Natural killer cell (primary cell): ENCODE results near the gene IL1RAPL2. TPM values are rescaled to one million over a fixed set of nuclear protein-coding genes. Genes with fewer than 3 reads are reported as not detected.

Experiments
- ATAC-seq, 3 donors: fragments of 150-1000 bp in 2 of 3; fragments of 200-7000 bp in 1 of 3; cut with Tn5 transposase; 1 replicate in 1 of 3; 2 replicates in 2 of 3; pipeline ENCODE4 v1.10.0; 2021; ENCODE audit warnings: mild to moderate bottlenecking in 2 of 3, moderate library complexity in 2 of 3
- DNase-seq, 2 donors: peaks; one replicate each; pipeline versions ENCODE4 v3.0.0 to v3.0.0-alpha.2; 2013 to 2021; ENCODE audit warnings: mixed read lengths in 1 of 2
- H3K27ac ChIP-seq: one replicate; pipeline ENCODE4 v1.5.1; 2013; ENCODE audit warnings: mild to moderate bottlenecking, low read length
- H3K27me3 ChIP-seq: one replicate; pipeline ENCODE4 v1.6.1; 2013; ENCODE audit warnings: low read length; ENCODE audit not compliant: control insufficient read depth, insufficient read depth
- H3K36me3 ChIP-seq: one replicate; pipeline ENCODE4 v1.6.1; 2013; ENCODE audit warnings: low read length; ENCODE audit not compliant: control insufficient read depth, insufficient read depth
- H3K4me1 ChIP-seq: one replicate; pipeline ENCODE4 v1.6.1; 2013; ENCODE audit warnings: low read length; ENCODE audit not compliant: control insufficient read depth, insufficient read depth
- H3K4me3 ChIP-seq: one replicate; pipeline ENCODE4 v1.5.1; 2013; ENCODE audit warnings: low read length
- H3K9me3 ChIP-seq: one replicate; pipeline ENCODE4 v1.6.1; 2013; ENCODE audit warnings: low read length; ENCODE audit not compliant: control insufficient read depth, insufficient read depth
- H3K27ac Mint-ChIP-seq, 2 donors: one replicate each; pipeline ENCODE4 v1.8.0; 2022; ENCODE audit warnings: mild to moderate bottlenecking in 2 of 2, mixed read lengths in 2 of 2, moderate library complexity in 1 of 2
- H3K27me3 Mint-ChIP-seq, 2 donors: one replicate each; pipeline ENCODE4 v1.8.0; 2022; ENCODE audit warnings: low read depth in 2 of 2, mixed read lengths in 2 of 2
- H3K36me3 Mint-ChIP-seq: one replicate; pipeline ENCODE4 v1.8.0; 2022; ENCODE audit warnings: mixed read lengths
- H3K4me1 Mint-ChIP-seq, 2 donors: one replicate each; pipeline ENCODE4 v1.8.0; 2022; ENCODE audit warnings: mixed read lengths in 2 of 2
- H3K4me3 Mint-ChIP-seq: one replicate; pipeline ENCODE4 v1.8.0; 2022; ENCODE audit warnings: mild to moderate bottlenecking, moderate library complexity, mixed read lengths
- H3K9me3 Mint-ChIP-seq, 2 donors: one replicate each; pipeline ENCODE4 v1.8.0; 2022; ENCODE audit warnings: mixed read lengths in 2 of 2
- WGBS: methylation state at CpG from one replicate; pipeline ENCODE4 v1.1.7; 2013; ENCODE audit warnings: missing lambda C conversion rate; ENCODE audit not compliant: insufficient coverage; 5-methylcytosine and 5-hydroxymethylcytosine counted together
- intact Hi-C: fragments of 100-400 bp; cut with micrococcal nuclease; formaldehyde crosslinking; loops from one replicate; pipeline ENCODE4 v1.14.2; 2022
- total RNA-seq, 4 donors: library from RNA; stranded (reverse); fragments of 120-200 nt in 1 of 4; gene quantifications; one replicate each; pipeline versions ENCODE4 v1.2.3 to v1.2.4, GENCODE V29; 2013 to 2022
- TF ChIP-seq, protein P1 (sequence below): fragments of 200-600 bp; IDR thresholded peaks from one replicate; pipeline ENCODE4 v1.8.0; 2022; ENCODE audit warnings: antibody characterized with exemption

The IL1RAPL2 gene
- total RNA-seq, 3 donors from 2014 or later (not counting 1 experiment from before 2014, with no cell fraction given): not detected

GRCh38 chrX:105752338-105752956 lies 1186.4 kb downstream of the IL1RAPL2 start:
- Histone ChIP-seq H3K27ac (no peak overlapping the region), H3K4me1 (no peaks in the 10 kb centered on the region), H3K36me3 (no peaks in the 10 kb centered on the region), H3K9me3 (no peaks in the 10 kb centered on the region), H3K4me3 (no peak overlapping the region), H3K27me3 (no peaks in the 10 kb centered on the region)
- no peak for ATAC-seq
- H3K4me1 Mint-ChIP-seq: no peaks in the 10 kb centered on the region
- H3K27me3 Mint-ChIP-seq: no peaks in the 10 kb centered on the region
- no peak overlapping the region for H3K27ac Mint-ChIP-seq
- WGBS: 30% methylated on average over 5 of the region's 6 CpGs
- TF ChIP-seq, protein P1, sequence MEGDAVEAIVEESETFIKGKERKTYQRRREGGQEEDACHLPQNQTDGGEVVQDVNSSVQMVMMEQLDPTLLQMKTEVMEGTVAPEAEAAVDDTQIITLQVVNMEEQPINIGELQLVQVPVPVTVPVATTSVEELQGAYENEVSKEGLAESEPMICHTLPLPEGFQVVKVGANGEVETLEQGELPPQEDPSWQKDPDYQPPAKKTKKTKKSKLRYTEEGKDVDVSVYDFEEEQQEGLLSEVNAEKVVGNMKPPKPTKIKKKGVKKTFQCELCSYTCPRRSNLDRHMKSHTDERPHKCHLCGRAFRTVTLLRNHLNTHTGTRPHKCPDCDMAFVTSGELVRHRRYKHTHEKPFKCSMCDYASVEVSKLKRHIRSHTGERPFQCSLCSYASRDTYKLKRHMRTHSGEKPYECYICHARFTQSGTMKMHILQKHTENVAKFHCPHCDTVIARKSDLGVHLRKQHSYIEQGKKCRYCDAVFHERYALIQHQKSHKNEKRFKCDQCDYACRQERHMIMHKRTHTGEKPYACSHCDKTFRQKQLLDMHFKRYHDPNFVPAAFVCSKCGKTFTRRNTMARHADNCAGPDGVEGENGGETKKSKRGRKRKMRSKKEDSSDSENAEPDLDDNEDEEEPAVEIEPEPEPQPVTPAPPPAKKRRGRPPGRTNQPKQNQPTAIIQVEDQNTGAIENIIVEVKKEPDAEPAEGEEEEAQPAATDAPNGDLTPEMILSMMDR: no peak
- DNase-seq: no peak
- no peak overlapping the region for H3K4me3 Mint-ChIP-seq
- no peaks in the 10 kb centered on the region for H3K36me3 Mint-ChIP-seq
- intact Hi-C loops: no loop called here
- peaks cover 3 to 9% of the 10 kb centered on the region in 2 donors for H3K9me3 Mint-ChIP-seq

DNA sequence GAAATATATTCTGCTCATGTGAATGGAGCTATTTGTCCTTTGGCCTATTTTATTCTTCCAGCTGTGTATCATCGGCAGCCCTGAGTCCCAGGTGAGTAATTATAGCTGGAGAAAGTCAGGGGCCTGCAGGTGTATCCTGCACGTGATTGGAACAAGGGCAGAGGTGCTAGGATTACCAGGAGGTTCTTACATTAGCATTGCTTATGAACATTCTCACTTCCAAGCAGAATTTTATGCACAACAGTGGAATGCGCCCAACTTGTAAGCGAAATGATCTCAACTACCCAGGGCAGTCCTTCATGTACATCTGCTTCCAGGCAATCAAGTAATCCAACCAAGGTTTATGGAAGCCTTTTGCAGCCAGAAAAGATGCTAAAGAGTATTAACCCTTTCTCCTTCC lies 1187.4 kb downstream of the IL1RAPL2 start:
- DNase-seq: no peak
- TF ChIP-seq, protein P1: no peak

DNA sequence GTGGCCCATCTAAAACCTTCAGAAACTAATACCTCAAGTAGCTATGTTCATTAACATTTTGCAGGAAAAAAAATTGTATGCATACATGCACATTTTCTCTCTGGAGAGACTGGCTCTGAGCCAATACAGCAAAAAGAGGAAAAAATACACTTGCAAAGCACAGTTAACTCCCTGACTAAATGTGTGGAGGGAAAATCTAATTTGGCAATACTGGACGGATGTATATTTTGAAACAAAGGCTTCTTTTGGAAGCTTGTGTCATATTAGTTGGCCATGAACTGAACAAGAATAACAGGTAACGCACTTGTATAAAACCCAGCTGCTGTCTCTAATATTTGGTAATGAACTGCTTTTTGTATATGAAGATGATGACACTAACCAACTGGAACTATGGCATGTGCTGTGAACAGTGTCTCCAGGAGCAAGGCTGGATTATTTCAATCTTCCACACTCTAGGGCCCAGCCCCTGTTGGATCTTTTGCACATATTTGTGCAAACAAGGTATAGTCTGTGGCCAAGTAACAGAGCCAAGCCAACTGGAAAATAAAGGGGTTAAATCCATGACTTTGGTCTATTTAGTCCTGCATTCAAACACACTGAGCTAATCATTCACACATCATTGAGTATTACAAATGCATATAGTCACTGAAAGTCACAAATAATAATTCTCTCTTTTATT lies 1188.4 kb downstream of the IL1RAPL2 start:
- Mint-ChIP-seq H3K4me1 (no peaks in the 10 kb centered on the region), H3K9me3 (peaks cover 3 to 9% of the 10 kb centered on the region in 2 donors), H3K4me3 (no peak overlapping the region), H3K27ac (no peak overlapping the region), H3K36me3 (no peaks in the 10 kb centered on the region), H3K27me3 (no peaks in the 10 kb centered on the region)
- 85% methylated on average over 2 of the region's 2 CpGs for WGBS
- Histone ChIP-seq H3K4me3 (no peak overlapping the region), H3K36me3 (no peaks in the 10 kb centered on the region), H3K27ac (no peak overlapping the region), H3K27me3 (no peaks in the 10 kb centered on the region), H3K4me1 (no peaks in the 10 kb centered on the region), H3K9me3 (no peaks in the 10 kb centered on the region)
- ATAC-seq: no peak
- intact Hi-C loops: no loop called here
- TF ChIP-seq, protein P1: no peak
- no peak for DNase-seq

More for the DNA sequence above, 1187.4 kb downstream of the IL1RAPL2 start:
- peaks cover 3 to 9% of the 10 kb centered on the region in 2 donors for H3K9me3 Mint-ChIP-seq
- no peak for ATAC-seq
- no peak overlapping the region for H3K4me3 ChIP-seq
- H3K4me1 ChIP-seq: no peaks in the 10 kb centered on the region
- intact Hi-C loops: no loop called here
- no peak overlapping the region for H3K27ac ChIP-seq
- H3K9me3 ChIP-seq: no peaks in the 10 kb centered on the region
- H3K4me1 Mint-ChIP-seq: no peaks in the 10 kb centered on the region
- 95% methylated on average over 4 of the region's 4 CpGs for WGBS
- H3K36me3 ChIP-seq: no peaks in the 10 kb centered on the region
- no peak overlapping the region for H3K4me3 Mint-ChIP-seq
- H3K27me3 Mint-ChIP-seq: no peaks in the 10 kb centered on the region
- no peaks in the 10 kb centered on the region for H3K36me3 Mint-ChIP-seq
- no peaks in the 10 kb centered on the region for H3K27me3 ChIP-seq
- no peak overlapping the region for H3K27ac Mint-ChIP-seq
